Cardiac muscle cell (in vitro differentiated cells and primary cell): Measurements from ENCODE around the gene SCGB3A2. TPM values are rescaled to one million over a fixed set of nuclear protein-coding genes. Genes with fewer than 3 reads are reported as not detected.

Experiments used
- DNase-seq, 2 donors: peaks; one replicate each; pipeline versions ENCODE4 v3.0.0 to v3.0.0-alpha.2; 2010 to 2017; ENCODE audit warnings: low read depth in 1 of 2, low spot score in 1 of 2
- H3K27ac ChIP-seq: fragments of 200-600 bp; sonication (generic); 2 replicates; pipeline ENCODE4 v1.5.1; 2016
- H3K27me3 ChIP-seq: fragments of 200-600 bp; sonication (generic); 2 replicates; pipeline ENCODE4 v1.6.0; 2016; ENCODE audit warnings: control low read depth
- H3K36me3 ChIP-seq: fragments of 200-600 bp; sonication (generic); 2 replicates; pipeline ENCODE4 v1.5.1; 2016; ENCODE audit warnings: control low read depth
- H3K4me1 ChIP-seq: fragments of 200-600 bp; sonication (generic); 2 replicates; pipeline ENCODE4 v1.8.1; 2017; ENCODE audit warnings: low read depth, mild to moderate bottlenecking, mixed run types
- H3K4me3 ChIP-seq: fragments of 200-600 bp; sonication (generic); 2 replicates; pipeline ENCODE4 v1.5.1; 2016; ENCODE audit warnings: mild to moderate bottlenecking
- H3K9me3 ChIP-seq: fragments of 200-600 bp; sonication (generic); 2 replicates; pipeline ENCODE4 v1.5.1; 2017; ENCODE audit warnings: low read depth, mild to moderate bottlenecking, control low read depth
- polyA plus RNA-seq: library from polyadenylated mRNA; unstranded; fragments of >200 nt; fragmentation: Nextera tagmentation; extraction: Ambion mirVana; gene quantifications from 2 replicates; pipeline ENCODE4 v1.2.1, GENCODE V29; 2016
- total RNA-seq: library from RNA; depleted of rRNA; stranded (reverse); fragments of >200 nt; gene quantifications from 2 replicates; pipeline ENCODE4 v1.2.3, GENCODE V29; 2016
- TF ChIP-seq, protein P1 (sequence below): IDR thresholded peaks from 2 replicates; pipeline ENCODE4 v1.5.1; 2012; ENCODE audit warnings: low read depth, mild to moderate bottlenecking, low read length

Gene SCGB3A2
- total and polyA plus RNA-seq, 2 experiments from 2014 or later: 0.37 TPM; not detected in 1

DNA sequence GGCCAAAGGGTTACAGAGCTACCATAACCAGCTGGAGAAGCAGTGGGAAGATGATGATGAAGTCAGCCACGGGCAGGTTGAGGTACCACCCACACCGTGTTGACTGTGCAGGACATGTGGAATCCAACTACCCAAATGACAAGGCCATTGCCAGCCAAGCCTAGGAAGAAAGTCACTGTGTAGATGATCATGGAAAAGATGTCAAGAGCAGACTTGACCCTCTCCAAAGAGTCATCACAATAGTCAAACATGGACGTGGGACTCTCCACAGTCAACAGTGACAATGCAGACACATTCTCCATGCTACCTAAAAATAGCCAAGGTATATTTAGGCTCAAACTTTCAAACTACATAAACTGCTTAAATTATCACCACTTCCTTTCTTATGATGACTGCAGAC is 26.1 kb upstream of the SCGB3A2 start:
- H3K9me3 ChIP-seq: no peaks in the 10 kb centered on the region
- no peak overlapping the region for H3K27ac ChIP-seq
- H3K4me3 ChIP-seq: no peak overlapping the region
- peaks cover 4% of the 10 kb centered on the region for H3K4me1 ChIP-seq
- TF ChIP-seq, protein P1, sequence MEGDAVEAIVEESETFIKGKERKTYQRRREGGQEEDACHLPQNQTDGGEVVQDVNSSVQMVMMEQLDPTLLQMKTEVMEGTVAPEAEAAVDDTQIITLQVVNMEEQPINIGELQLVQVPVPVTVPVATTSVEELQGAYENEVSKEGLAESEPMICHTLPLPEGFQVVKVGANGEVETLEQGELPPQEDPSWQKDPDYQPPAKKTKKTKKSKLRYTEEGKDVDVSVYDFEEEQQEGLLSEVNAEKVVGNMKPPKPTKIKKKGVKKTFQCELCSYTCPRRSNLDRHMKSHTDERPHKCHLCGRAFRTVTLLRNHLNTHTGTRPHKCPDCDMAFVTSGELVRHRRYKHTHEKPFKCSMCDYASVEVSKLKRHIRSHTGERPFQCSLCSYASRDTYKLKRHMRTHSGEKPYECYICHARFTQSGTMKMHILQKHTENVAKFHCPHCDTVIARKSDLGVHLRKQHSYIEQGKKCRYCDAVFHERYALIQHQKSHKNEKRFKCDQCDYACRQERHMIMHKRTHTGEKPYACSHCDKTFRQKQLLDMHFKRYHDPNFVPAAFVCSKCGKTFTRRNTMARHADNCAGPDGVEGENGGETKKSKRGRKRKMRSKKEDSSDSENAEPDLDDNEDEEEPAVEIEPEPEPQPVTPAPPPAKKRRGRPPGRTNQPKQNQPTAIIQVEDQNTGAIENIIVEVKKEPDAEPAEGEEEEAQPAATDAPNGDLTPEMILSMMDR: no peak
- no peaks in the 10 kb centered on the region for H3K36me3 ChIP-seq
- H3K27me3 ChIP-seq: no peaks in the 10 kb centered on the region
- DNase-seq: no peak

- H3K4me3 ChIP-seq: no peak overlapping the region
- H3K4me1 ChIP-seq: peaks cover 11% of the 10 kb centered on the region
- no peaks in the 10 kb centered on the region for H3K36me3 ChIP-seq
- TF ChIP-seq, protein P1: no peak
- H3K9me3 ChIP-seq: no peaks in the 10 kb centered on the region
- no peaks in the 10 kb centered on the region for H3K27me3 ChIP-seq
- DNase-seq: no peak
- no peak overlapping the region for H3K27ac ChIP-seq
Observed at GRCh38 chr5:147853372-147853987, 25.0 kb upstream of the SCGB3A2 start.

GRCh38 chr5:147854331-147854730 is 24.2 kb upstream of the SCGB3A2 start:
- H3K9me3 ChIP-seq: no peaks in the 10 kb centered on the region
- peaks cover 11% of the 10 kb centered on the region for H3K4me1 ChIP-seq
- DNase-seq: no peak
- no peak overlapping the region for H3K4me3 ChIP-seq
- no peaks in the 10 kb centered on the region for H3K27me3 ChIP-seq
- no peaks in the 10 kb centered on the region for H3K36me3 ChIP-seq
- H3K27ac ChIP-seq: no peak overlapping the region
- TF ChIP-seq, protein P1: no peak

GRCh38 chr5:147854894-147855773 is 23.4 kb upstream of the SCGB3A2 start:
- no peaks in the 10 kb centered on the region for H3K9me3 ChIP-seq
- TF ChIP-seq, protein P1: no peak
- no peaks in the 10 kb centered on the region for H3K36me3 ChIP-seq

GRCh38 chr5:147855774-147856069 is 22.8 kb upstream of the SCGB3A2 start:
- no peaks in the 10 kb centered on the region for H3K9me3 ChIP-seq
- no peak for DNase-seq
- no peaks in the 10 kb centered on the region for H3K27me3 ChIP-seq
- no peaks in the 10 kb centered on the region for H3K36me3 ChIP-seq
- H3K4me1 ChIP-seq: peaks cover 8% of the 10 kb centered on the region
- no peak overlapping the region for H3K27ac ChIP-seq
- TF ChIP-seq, protein P1: no peak
- H3K4me3 ChIP-seq: no peak overlapping the region

More at GRCh38 chr5:147854894-147855773, 23.4 kb upstream of the SCGB3A2 start:
- H3K4me1 ChIP-seq: peaks cover 8% of the 10 kb centered on the region
- no peaks in the 10 kb centered on the region for H3K27me3 ChIP-seq
- no peak overlapping the region for H3K4me3 ChIP-seq
- no peak overlapping the region for H3K27ac ChIP-seq
- DNase-seq: no peak
